Measurements from ENCODE around the gene PARP12. TPM values are rescaled to one million over a fixed set of nuclear protein-coding genes. Genes with fewer than 3 reads are reported as not detected.
A peak's percentile ranks its signal among the peaks of the same experiment; 100 is the strongest.

The PARP12 gene
- polyA plus RNA-seq, 2 donors = 10.2 to 13.0 TPM

DNA sequence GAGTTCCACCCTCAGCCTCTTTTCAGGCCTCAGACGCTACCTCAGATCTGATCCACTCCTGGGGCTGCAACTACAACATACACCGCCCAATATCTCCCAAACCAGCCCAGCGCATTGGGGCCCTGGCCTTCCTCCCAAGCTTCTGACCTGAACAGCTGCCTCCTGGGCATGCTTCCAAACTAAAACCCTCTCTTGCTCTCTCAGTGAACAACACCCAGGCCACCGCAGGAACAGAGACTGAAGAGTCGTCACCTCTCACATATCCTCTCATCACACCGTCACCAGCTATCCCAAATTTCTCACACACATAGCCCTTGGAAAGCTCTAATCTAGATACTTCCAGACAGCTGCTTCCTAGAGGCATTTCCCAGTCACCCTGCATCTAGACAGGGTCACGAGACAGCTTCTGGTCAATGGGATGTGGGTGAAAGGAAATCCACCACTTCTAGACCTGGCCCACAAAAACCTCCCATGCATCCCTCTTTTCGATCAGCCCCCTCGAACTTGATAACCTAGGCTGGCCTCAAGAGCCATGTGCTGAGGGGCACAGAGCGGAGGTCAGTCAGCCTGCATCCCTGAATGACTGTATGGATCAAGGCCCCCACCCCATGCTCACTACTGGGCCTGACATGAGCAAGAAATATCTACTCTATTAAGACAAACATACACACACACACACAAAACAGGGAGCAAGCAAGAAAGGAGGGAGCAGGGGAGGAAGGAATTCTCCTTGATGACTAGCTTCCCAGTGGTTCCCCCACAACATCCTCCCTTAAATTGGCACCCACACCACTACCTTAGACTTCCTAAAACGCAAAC is 1.8 kb downstream of the PARP12 start:
- H3K36me3 ChIP-seq (ENCODE audit: control insufficient read depth in 2 of 2, insufficient read depth in 2 of 2, low read length in 1 of 2) = no peaks in the 10 kb centered on the region
- H3K4me1 ChIP-seq (ENCODE audit: control insufficient read depth in 2 of 2, insufficient read depth in 2 of 2, low read length in 1 of 2) = peaks cover 5 to 23% of the 10 kb centered on the region in 2 donors
- peak overlapping the region; percentile 91 to 96 for H3K27ac ChIP-seq (ENCODE audit: low read depth in 2 of 2, low read length in 1 of 2)
- no peak overlapping the region for H3K4me3 ChIP-seq (ENCODE audit: low read depth in 1 of 2, low read length in 2 of 2)
- no peaks in the 10 kb centered on the region for H3K9me3 ChIP-seq (ENCODE audit: control insufficient read depth in 2 of 2, insufficient read depth in 1 of 2, low read depth in 1 of 2, low read length in 1 of 2)
- 71 to 72% methylated on average over 11 of the region's 11 CpGs for WGBS, 2 donors
- H3K27me3 ChIP-seq (ENCODE audit: control insufficient read depth in 1 of 2, insufficient read depth in 2 of 2, low read length in 2 of 2) = no peaks in the 10 kb centered on the region

- Histone ChIP-seq H3K9me3 (ENCODE audit: control insufficient read depth in 2 of 2, insufficient read depth in 1 of 2, low read depth in 1 of 2, low read length in 1 of 2) (no peaks in the 10 kb centered on the region), H3K36me3 (ENCODE audit: control insufficient read depth in 2 of 2, insufficient read depth in 2 of 2, low read length in 1 of 2) (peaks cover 0 to 2% of the 10 kb centered on the region in 2 donors), H3K27me3 (ENCODE audit: control insufficient read depth in 1 of 2, insufficient read depth in 2 of 2, low read length in 2 of 2) (no peaks in the 10 kb centered on the region), H3K4me1 (ENCODE audit: control insufficient read depth in 2 of 2, insufficient read depth in 2 of 2, low read length in 1 of 2) (peaks cover 5 to 23% of the 10 kb centered on the region in 2 donors), H3K4me3 (ENCODE audit: low read depth in 1 of 2, low read length in 2 of 2) (no peak overlapping the region), H3K27ac (ENCODE audit: low read depth in 2 of 2, low read length in 1 of 2) (no peak overlapping the region)
- 70 to 73% methylated on average over 3 of the region's 3 CpGs for WGBS, 2 donors
These were observed 2.5 kb downstream of the PARP12 start for GRCh38 chr7:140060243-140060630.

DNA sequence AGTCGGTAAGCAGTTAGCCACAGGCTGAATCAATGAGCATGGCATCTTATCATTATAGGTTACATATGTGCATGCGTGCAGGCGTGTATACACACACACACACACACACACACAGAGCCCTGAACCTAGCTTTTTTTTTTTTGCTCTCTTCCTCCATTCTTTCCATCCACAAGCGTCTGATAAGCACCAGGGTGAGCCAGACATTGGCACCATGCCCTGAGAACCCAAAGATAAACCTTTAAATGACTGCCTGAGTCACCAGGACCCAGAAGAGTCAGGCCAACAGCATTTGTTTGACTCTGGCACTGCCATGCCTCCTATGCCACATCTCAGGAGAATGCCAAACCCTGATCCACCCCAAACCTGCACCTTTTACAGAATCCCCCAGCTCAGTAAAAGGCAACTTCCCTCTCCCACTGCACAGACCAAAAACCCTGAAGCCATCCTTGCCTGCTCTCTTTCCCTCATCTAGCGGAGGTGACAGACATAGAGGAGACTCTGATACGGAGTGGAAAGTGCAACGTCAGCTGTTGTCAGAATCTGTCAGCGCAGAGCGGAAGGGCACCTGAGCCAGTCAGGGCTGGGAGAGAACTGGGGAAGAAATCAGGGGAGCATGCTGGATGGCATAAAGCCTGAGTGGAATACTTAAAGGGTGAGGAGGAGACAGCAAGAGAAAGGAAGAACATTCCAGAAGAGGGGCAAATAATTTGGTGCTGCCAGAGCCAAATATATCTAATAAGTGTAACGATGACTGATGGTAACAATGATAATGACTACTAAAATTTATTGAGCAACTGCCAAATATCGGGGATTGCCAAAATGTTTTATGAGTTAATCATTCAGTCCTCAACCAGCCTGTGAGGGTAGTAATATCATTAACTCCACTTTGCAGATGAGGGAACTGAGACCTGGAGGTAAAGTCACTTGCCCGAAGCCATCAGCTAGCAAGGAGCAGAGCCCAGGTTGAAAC is 3.2 kb downstream of the PARP12 start:
- H3K4me1 ChIP-seq (ENCODE audit: control insufficient read depth in 2 of 2, insufficient read depth in 2 of 2, low read length in 1 of 2) = peaks cover 5 to 23% of the 10 kb centered on the region in 2 donors
- no peaks in the 10 kb centered on the region for H3K9me3 ChIP-seq (ENCODE audit: control insufficient read depth in 2 of 2, insufficient read depth in 1 of 2, low read depth in 1 of 2, low read length in 1 of 2)
- WGBS, 2 donors = 56 to 66% methylated on average over 12 of the region's 12 CpGs
- H3K4me3 ChIP-seq (ENCODE audit: low read depth in 1 of 2, low read length in 2 of 2) = no peak overlapping the region
- peaks cover 0 to 2% of the 10 kb centered on the region in 2 donors for H3K36me3 ChIP-seq (ENCODE audit: control insufficient read depth in 2 of 2, insufficient read depth in 2 of 2, low read length in 1 of 2)
- peak overlapping the region in 1 of 2 donors; percentile 40 for H3K27ac ChIP-seq (ENCODE audit: low read depth in 2 of 2, low read length in 1 of 2)
- no peaks in the 10 kb centered on the region for H3K27me3 ChIP-seq (ENCODE audit: control insufficient read depth in 1 of 2, insufficient read depth in 2 of 2, low read length in 2 of 2)

DNA sequence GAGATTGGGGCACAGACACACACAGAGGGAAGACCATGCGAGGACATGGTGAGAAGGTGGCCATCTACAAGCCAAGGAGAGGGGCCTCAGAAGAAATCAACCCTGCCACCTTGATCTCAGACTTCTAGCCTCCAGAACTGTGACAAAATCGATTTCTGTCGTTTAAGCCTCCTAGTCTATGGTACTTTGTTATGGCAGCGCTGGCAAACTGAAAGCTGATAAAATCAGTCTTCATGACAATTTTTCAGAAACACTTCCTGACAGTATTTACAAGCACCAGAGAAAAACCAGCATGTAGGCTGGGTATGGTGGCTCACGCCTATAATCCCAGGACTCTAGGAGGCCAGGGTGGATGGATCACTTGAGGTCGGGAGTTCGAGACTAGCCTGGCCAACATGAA is 4.2 kb downstream of the PARP12 start:
- Histone ChIP-seq H3K36me3 (ENCODE audit: control insufficient read depth in 2 of 2, insufficient read depth in 2 of 2, low read length in 1 of 2) (peaks cover 0 to 3% of the 10 kb centered on the region in 2 donors), H3K4me3 (ENCODE audit: low read depth in 1 of 2, low read length in 2 of 2) (no peak overlapping the region), H3K27me3 (ENCODE audit: control insufficient read depth in 1 of 2, insufficient read depth in 2 of 2, low read length in 2 of 2) (no peaks in the 10 kb centered on the region), H3K9me3 (ENCODE audit: control insufficient read depth in 2 of 2, insufficient read depth in 1 of 2, low read depth in 1 of 2, low read length in 1 of 2) (no peaks in the 10 kb centered on the region), H3K4me1 (ENCODE audit: control insufficient read depth in 2 of 2, insufficient read depth in 2 of 2, low read length in 1 of 2) (peaks cover 5 to 23% of the 10 kb centered on the region in 2 donors), H3K27ac (ENCODE audit: low read depth in 2 of 2, low read length in 1 of 2) (no peak overlapping the region)
- 75 to 77% methylated on average over 7 of the region's 7 CpGs for WGBS, 2 donors

GRCh38 chr7:140057143-140057535 is 5.6 kb downstream of the PARP12 start:
- peaks cover 0 to 3% of the 10 kb centered on the region in 2 donors for H3K36me3 ChIP-seq (ENCODE audit: control insufficient read depth in 2 of 2, insufficient read depth in 2 of 2, low read length in 1 of 2)
- H3K27ac ChIP-seq (ENCODE audit: low read depth in 2 of 2, low read length in 1 of 2) = no peak overlapping the region
- H3K4me1 ChIP-seq (ENCODE audit: control insufficient read depth in 2 of 2, insufficient read depth in 2 of 2, low read length in 1 of 2) = peaks cover 5 to 23% of the 10 kb centered on the region in 2 donors
- 86 to 93% methylated on average over 3 of the region's 3 CpGs for WGBS, 2 donors
- H3K4me3 ChIP-seq (ENCODE audit: low read depth in 1 of 2, low read length in 2 of 2) = no peak overlapping the region
- H3K27me3 ChIP-seq (ENCODE audit: control insufficient read depth in 1 of 2, insufficient read depth in 2 of 2, low read length in 2 of 2) = no peaks in the 10 kb centered on the region
- H3K9me3 ChIP-seq (ENCODE audit: control insufficient read depth in 2 of 2, insufficient read depth in 1 of 2, low read depth in 1 of 2, low read length in 1 of 2) = no peaks in the 10 kb centered on the region

DNA sequence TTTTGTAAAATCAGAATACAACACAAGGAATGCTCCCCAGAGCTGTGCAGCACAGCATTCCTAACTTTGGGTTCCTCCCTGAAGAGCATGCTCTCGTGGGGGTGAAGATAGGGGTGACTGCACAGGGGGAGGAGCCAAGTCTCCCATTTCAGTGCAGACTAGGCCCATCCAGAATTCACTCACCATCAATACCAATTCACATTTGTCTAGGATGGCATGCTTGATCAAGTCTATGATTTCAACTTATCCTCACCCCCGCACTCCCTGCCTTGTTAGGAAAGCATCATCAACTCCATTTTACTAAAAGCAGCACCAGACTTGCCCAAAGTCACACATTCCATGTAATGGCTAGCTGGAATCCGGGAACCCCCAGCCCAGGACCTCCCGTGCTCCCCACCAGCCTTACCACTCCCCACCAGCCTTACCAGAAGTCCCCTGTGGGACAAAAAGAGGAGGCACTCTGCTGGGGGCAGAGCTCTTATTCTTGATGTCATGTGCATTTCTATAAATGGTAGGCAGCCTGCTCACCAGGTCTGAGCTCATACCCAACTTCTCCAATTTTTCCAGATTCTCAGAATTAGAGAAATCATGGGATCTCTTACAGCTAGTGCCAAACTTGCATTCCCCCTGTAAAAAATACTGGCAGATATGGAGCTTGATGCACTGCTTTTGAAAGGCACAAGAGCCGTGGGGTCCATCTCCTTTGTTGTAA is 6.2 kb downstream of the PARP12 start:
- peak overlapping the region in 1 of 2 donors; percentile 28 for H3K27ac ChIP-seq (ENCODE audit: low read depth in 2 of 2, low read length in 1 of 2)
- no peaks in the 10 kb centered on the region for H3K9me3 ChIP-seq (ENCODE audit: control insufficient read depth in 2 of 2, insufficient read depth in 1 of 2, low read depth in 1 of 2, low read length in 1 of 2)
- WGBS, 2 donors = 83 to 94% methylated on average over 5 of the region's 5 CpGs
- H3K36me3 ChIP-seq (ENCODE audit: control insufficient read depth in 2 of 2, insufficient read depth in 2 of 2, low read length in 1 of 2) = peaks cover 0 to 3% of the 10 kb centered on the region in 2 donors
- H3K27me3 ChIP-seq (ENCODE audit: control insufficient read depth in 1 of 2, insufficient read depth in 2 of 2, low read length in 2 of 2) = no peaks in the 10 kb centered on the region
- peaks cover 5 to 20% of the 10 kb centered on the region in 2 donors for H3K4me1 ChIP-seq (ENCODE audit: control insufficient read depth in 2 of 2, insufficient read depth in 2 of 2, low read length in 1 of 2)
- no peak overlapping the region for H3K4me3 ChIP-seq (ENCODE audit: low read depth in 1 of 2, low read length in 2 of 2)

DNA sequence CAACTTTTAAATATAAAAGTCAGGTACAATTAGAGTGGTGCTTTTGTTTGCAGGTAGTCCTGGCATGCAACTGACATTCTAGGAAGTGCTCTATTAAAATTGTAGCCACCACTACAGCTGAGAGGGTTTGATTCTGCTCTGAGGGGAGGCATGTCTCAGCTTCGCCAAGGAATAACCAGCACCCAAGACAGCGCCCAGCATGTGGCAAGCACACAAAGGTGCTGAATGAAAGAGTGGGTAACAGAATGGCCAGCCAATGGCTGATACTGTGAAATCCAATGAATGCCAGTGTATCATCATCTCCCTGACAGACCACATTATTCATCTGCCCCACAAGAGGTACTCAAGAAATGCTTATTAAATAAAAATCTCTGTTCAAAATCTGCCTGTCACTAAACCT is 6.9 kb downstream of the PARP12 start:
- no peak overlapping the region for H3K27ac ChIP-seq (ENCODE audit: low read depth in 2 of 2, low read length in 1 of 2)
- no peaks in the 10 kb centered on the region for H3K27me3 ChIP-seq (ENCODE audit: control insufficient read depth in 1 of 2, insufficient read depth in 2 of 2, low read length in 2 of 2)
- peaks cover 0 to 3% of the 10 kb centered on the region in 2 donors for H3K36me3 ChIP-seq (ENCODE audit: control insufficient read depth in 2 of 2, insufficient read depth in 2 of 2, low read length in 1 of 2)
- WGBS, 2 donors = 97 to 100% methylated on average over 2 of the region's 2 CpGs
- H3K4me3 ChIP-seq (ENCODE audit: low read depth in 1 of 2, low read length in 2 of 2) = no peak overlapping the region
- H3K9me3 ChIP-seq (ENCODE audit: control insufficient read depth in 2 of 2, insufficient read depth in 1 of 2, low read depth in 1 of 2, low read length in 1 of 2) = no peaks in the 10 kb centered on the region
- H3K4me1 ChIP-seq (ENCODE audit: control insufficient read depth in 2 of 2, insufficient read depth in 2 of 2, low read length in 1 of 2) = peaks cover 5 to 13% of the 10 kb centered on the region in 2 donors

GRCh38 chr7:140054751-140055150 is 8.0 kb downstream of the PARP12 start:
- peaks cover 3% of the 10 kb centered on the region in 2 donors for H3K36me3 ChIP-seq (ENCODE audit: control insufficient read depth in 2 of 2, insufficient read depth in 2 of 2, low read length in 1 of 2)
- H3K4me3 ChIP-seq (ENCODE audit: low read depth in 1 of 2, low read length in 2 of 2) = no peak overlapping the region
- no peak overlapping the region for H3K27ac ChIP-seq (ENCODE audit: low read depth in 2 of 2, low read length in 1 of 2)
- WGBS, 2 donors = 85 to 90% methylated on average over 4 of the region's 4 CpGs
- no peaks in the 10 kb centered on the region for H3K27me3 ChIP-seq (ENCODE audit: control insufficient read depth in 1 of 2, insufficient read depth in 2 of 2, low read length in 2 of 2)
- H3K9me3 ChIP-seq (ENCODE audit: control insufficient read depth in 2 of 2, insufficient read depth in 1 of 2, low read depth in 1 of 2, low read length in 1 of 2) = no peaks in the 10 kb centered on the region
- H3K4me1 ChIP-seq (ENCODE audit: control insufficient read depth in 2 of 2, insufficient read depth in 2 of 2, low read length in 1 of 2) = peaks cover 2 to 6% of the 10 kb centered on the region in 2 donors
